ENCODE data around the gene SYNGR3. TPM values are rescaled to one million over a fixed set of nuclear protein-coding genes. Genes with fewer than 3 reads are reported as not detected.

SYNGR3 gene
- polyA plus RNA-seq, 1 experiment: 1.8 TPM

- DNase-seq (ENCODE audit: low read depth, low spot score): no peak
- POLR2A ChIA-PET: interaction anchor here (1.7 kb wide), 1 partner anchor 127 kb away, joined by 11 read pairs; the partner anchor contains the start of gene TRAF7
- Histone ChIP-seq H3K9me3 (ENCODE audit: control insufficient read depth, insufficient read depth, low read length) (no peaks in the 10 kb centered on the region; the same call in 1 of the 2 replicates), H3K27ac (ENCODE audit: low read depth, low read length) (no peak overlapping the region), H3K27me3 (ENCODE audit: control insufficient read depth, insufficient read depth, low read length) (no peaks in the 10 kb centered on the region), H3K4me3 (ENCODE audit: low read depth, low read length) (peak overlapping the region; percentile 72)
- TF ChIP-seq CTCF (IDR thresholded peaks at IDR 0.05; ENCODE audit: low read depth, low read length): no peak
- CTCF ChIA-PET: interaction anchor here (1.8 kb wide), 1 partner anchor 112 kb away, joined by 8 read pairs; no protein-coding TSS in a partner anchor
Measured at GRCh38 chr16:2028146-2028545, 38.4 kb downstream of the SYNGR3 start.

GRCh38 chr16:2028620-2029220 lies 39.0 kb downstream of the SYNGR3 start:
- H3K9me3 ChIP-seq (ENCODE audit: control insufficient read depth, insufficient read depth, low read length): no peaks in the 10 kb centered on the region; the same call in 1 of the 2 replicates
- no peak overlapping the region for H3K27ac ChIP-seq (ENCODE audit: low read depth, low read length)
- POLR2A ChIA-PET: interaction anchor here (1.7 kb wide), 1 partner anchor 126 kb away, joined by 11 read pairs; the partner anchor contains the start of gene TRAF7
- no peak for DNase-seq (ENCODE audit: low read depth, low spot score)
- no peaks in the 10 kb centered on the region for H3K27me3 ChIP-seq (ENCODE audit: control insufficient read depth, insufficient read depth, low read length)
- H3K4me3 ChIP-seq (ENCODE audit: low read depth, low read length): no peak overlapping the region
- CTCF ChIA-PET: interaction anchor here (1.8 kb wide), 1 partner anchor 112 kb away, joined by 8 read pairs; no protein-coding TSS in a partner anchor
- no peak for TF ChIP-seq CTCF (IDR thresholded peaks at IDR 0.05; ENCODE audit: low read depth, low read length)

GRCh38 chr16:2029350-2029749 lies 39.6 kb downstream of the SYNGR3 start:
- ChIA-PET POLR2A (no interaction called here), CTCF (no interaction called here)
- Histone ChIP-seq H3K27ac (ENCODE audit: low read depth, low read length) (no peak overlapping the region), H3K9me3 (ENCODE audit: control insufficient read depth, insufficient read depth, low read length) (no peaks in the 10 kb centered on the region; the same call in 1 of the 2 replicates), H3K27me3 (ENCODE audit: control insufficient read depth, insufficient read depth, low read length) (no peaks in the 10 kb centered on the region), H3K4me3 (ENCODE audit: low read depth, low read length) (no peak overlapping the region)
- no peak for TF ChIP-seq CTCF (IDR thresholded peaks at IDR 0.05; ENCODE audit: low read depth, low read length)
- DNase-seq (ENCODE audit: low read depth, low spot score): no peak

- ChIA-PET CTCF (no interaction called here), POLR2A (no interaction called here)
- Histone ChIP-seq H3K9me3 (ENCODE audit: control insufficient read depth, insufficient read depth, low read length) (no peaks in the 10 kb centered on the region; the same call in 1 of the 2 replicates), H3K27me3 (ENCODE audit: control insufficient read depth, insufficient read depth, low read length) (no peaks in the 10 kb centered on the region), H3K27ac (ENCODE audit: low read depth, low read length) (no peak overlapping the region), H3K4me3 (ENCODE audit: low read depth, low read length) (no peak overlapping the region)
- TF ChIP-seq CTCF (IDR thresholded peaks at IDR 0.05; ENCODE audit: low read depth, low read length): no peak
- no peak for DNase-seq (ENCODE audit: low read depth, low spot score)
Measured at GRCh38 chr16:2030036-2030435, 40.3 kb downstream of the SYNGR3 start.

- ChIA-PET POLR2A (no interaction called here), CTCF (no interaction called here)
- no peak for DNase-seq (ENCODE audit: low read depth, low spot score)
- H3K9me3 ChIP-seq (ENCODE audit: control insufficient read depth, insufficient read depth, low read length): no peaks in the 10 kb centered on the region; the same call in 1 of the 2 replicates
- H3K27me3 ChIP-seq (ENCODE audit: control insufficient read depth, insufficient read depth, low read length): no peaks in the 10 kb centered on the region
- H3K4me3 ChIP-seq (ENCODE audit: low read depth, low read length): no peak overlapping the region
- no peak for TF ChIP-seq CTCF (IDR thresholded peaks at IDR 0.05; ENCODE audit: low read depth, low read length)
- no peak overlapping the region for H3K27ac ChIP-seq (ENCODE audit: low read depth, low read length)
Measured at GRCh38 chr16:2031081-2031577, 41.4 kb downstream of the SYNGR3 start.
